NCI-H2227 (cell line): ENCODE data around the gene LIMS2.
A peak's percentile ranks its signal among the peaks of the same experiment; 100 is the strongest.

Source experiments
- DNase-seq: peaks from one replicate; lab custom pipeline; 2025; ENCODE audit not compliant: unreplicated experiment; lab: John Stamatoyannopoulos, UW

Gene LIMS2, protein sequence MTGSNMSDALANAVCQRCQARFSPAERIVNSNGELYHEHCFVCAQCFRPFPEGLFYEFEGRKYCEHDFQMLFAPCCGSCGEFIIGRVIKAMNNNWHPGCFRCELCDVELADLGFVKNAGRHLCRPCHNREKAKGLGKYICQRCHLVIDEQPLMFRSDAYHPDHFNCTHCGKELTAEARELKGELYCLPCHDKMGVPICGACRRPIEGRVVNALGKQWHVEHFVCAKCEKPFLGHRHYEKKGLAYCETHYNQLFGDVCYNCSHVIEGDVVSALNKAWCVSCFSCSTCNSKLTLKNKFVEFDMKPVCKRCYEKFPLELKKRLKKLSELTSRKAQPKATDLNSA

DNA sequence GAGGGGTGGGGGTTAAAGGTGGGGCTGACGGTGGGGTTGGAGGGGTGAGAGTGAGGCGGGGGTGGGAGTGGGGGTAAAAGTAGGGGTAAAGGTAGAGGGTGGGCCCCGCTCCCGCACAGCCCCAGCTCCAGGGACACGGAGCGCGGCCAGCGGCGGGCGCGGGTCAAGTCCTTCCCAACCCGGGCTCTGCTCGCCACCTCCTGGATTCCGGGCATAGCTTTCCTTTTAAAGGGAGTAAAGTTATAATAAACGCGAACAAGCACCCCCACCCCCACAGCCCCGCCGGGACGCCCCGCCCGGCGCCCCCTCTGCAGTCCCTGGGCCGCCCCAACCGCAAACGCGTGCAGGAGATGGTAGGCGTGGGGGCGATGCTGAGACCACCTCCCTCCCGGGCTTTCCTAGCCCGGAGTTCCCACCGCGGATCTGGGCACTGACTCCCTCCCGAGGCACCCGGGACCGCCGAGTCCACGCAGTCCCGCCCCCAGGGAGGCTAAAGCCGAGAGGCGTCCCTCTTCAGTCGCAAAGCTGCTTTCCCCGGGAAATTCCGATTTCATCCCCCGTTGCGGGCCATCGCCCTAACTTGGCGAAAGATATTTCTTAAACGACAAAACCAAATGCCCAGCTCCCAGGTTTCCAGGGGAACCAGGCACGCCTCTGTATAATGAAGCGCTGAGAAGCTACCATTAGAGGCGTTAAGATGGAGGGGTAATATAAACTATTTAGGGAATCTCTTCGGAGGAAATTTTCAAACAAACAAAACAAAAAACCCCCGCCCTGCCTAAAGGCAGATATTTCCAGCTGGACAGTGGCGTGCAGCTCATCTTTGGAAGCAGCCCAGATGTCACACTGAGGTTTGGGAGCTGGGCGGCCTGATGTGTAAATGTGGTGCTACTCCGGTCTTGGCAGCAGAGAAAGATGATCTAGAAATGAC lies at the start of gene LIMS2:
TSS of gene LIMS2 (minus strand) at position 200 of the 931 bp plus-strand sequence. CDS start 506 bp downstream, outside the sequence.
- DNase-seq, result peak; percentile 35

DNA sequence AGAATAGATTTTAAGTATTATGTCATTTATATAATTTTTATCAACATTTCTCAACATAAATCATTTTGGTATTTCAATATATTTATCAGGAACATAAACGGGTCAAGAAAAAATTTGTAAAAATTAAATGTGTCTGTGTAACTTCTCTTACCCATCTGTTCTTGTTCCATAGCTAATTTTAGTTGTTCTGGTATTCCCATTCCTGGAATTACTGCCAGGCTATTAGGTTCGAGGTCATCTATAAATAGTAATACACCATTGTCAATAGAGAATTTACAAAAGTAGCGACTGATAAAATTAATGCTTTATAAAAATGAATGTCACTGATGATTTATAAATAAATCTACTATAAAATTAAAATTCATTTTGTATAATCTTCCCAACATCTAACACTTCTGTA lies 47.5 kb upstream of the LIMS2 start:
- DNase-seq, result no peak

DNA sequence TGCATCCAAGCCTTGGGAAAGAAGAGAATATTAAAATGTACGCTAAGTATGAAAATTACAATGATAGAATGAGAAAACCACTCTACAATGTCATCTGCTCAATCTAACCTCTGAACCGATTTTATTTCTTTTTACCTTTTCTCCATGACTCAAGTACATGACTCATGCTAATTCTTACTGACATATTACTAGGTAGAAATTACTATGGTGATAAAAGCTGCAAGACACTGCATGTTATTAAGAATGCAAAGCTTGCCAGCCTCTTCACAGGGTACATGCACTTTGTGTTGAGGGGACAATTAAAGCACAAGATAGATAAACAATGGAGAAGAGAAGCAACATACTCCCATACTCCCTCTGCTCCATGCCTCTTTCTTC lies 46.6 kb upstream of the LIMS2 start:
- DNase-seq, result no peak

DNA sequence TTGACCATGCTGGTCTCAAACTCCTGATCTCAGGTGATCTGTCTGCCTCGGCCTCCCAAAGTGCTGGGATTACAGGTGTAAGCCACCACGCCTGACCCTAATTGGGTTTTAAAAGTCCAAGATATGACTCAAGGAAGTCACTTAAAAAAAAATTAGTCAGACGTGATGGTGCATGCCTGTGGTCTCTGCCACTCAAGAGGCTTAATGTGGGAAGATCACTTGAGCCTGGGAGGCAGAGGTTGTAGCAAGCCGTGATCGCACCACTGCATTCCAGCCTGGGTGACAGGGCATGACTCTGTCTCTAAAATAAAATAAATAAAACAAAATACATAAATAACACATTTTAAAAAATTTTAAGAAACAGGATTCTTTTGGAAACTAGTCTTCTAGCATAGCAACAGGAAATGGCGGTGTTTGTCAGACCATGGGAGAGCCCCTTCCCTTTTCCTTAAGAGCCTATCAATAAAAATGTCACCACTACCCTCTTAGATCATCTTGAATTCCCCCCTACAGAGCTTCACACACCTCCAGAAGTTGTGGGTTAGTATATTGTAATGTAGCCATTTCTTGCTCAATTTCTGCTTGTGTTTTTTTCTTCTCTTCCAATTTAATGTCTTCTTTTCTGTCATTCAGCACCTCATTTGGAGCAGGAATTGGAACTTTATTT lies 46.1 kb upstream of the LIMS2 start:
- no peak for DNase-seq

DNA sequence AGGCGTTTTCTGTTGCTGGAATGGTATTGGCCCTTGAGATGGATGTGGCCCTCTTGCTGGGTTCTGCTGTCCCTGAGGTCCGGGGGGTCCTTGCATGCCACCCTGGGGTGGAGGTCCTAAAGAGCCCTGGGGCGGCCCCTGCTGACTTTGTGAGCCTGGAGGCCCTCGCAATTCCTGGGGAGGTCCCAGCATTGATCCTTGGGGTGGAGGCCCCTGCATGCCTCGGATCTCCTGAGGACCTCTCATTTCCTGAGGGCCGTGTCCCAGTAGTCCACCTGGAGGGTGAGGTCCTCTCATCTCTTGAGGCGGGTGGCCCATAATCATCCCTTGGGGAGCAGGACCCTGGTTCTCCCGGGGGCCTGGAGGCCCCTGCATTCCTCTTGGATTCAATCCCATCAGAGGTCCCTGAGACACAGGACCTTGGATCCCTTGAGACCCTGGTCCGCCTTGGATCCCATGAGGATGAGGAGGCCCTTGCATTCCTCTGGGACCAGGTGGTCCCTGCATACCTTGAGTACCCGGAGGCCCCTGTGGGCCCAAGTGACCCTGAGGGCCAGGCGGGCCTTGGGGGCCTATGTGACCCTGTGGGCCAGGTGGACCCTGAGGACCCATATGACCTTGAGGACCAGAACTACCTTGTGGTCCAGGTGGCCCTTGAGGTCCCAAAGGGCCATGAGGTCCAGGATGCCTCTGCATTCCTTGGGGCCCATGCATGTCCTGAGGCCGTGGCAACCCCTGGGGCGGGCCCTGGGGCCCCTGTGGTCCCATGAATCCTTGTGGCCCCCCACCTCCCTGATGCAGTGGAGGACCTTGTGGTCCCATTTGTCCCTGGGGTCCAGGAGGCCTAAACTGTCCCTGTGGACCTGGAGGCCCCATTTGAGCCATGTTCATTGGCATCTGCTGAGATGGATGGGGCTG lies 44.2 kb upstream of the LIMS2 start:
- DNase-seq, result no peak

DNA sequence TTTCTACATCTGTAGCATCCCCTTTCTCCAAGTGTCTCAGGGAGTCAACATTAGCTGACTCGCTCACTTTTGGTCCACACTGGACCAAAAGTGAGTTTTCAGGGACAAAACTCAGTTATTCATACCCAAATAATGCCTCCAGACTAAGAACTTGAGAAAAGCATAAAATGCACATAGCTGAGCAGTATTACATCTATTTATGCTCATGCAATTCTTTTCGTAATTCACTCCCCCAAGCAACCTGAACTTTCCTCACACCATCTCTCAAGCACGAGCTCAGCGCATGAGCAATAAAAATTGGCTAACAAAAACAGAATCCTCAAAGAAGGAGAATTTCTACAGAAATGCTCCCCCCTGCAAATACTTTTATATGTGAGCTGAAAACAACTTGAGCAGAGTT lies 42.9 kb upstream of the LIMS2 start:
- no peak for DNase-seq

DNA sequence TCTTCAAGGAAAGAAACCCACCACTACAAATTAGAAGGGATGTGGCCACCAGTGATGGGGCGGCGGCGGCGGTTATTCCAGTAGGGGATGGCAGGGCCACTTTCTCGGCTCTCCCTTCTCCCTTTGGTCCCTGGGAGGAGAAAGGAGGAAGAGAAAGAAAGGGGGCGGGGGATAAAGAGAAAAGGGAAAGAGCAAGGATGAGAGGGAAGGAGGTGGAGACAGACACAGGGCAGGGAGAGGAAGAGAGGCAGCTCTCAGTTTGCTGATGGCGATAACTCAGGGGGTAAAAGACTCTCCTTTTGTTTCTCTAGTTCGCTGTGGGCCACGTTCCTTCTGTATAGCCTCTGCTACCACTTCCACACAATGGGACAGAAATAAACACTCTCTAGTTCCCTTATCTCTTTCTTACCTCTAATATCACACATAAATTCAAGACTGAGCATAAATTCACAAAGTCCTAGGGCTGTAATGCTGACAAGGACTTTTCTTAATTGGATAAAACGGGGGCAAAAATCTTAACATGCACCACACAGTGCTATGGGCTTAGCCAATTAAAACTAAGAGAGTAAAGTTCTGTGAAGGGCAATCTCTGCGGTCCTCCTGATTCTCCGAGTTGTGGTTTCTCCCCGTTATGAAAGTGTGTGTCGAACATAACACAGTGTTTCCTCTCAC lies 40.6 kb upstream of the LIMS2 start:
- no peak for DNase-seq

DNA sequence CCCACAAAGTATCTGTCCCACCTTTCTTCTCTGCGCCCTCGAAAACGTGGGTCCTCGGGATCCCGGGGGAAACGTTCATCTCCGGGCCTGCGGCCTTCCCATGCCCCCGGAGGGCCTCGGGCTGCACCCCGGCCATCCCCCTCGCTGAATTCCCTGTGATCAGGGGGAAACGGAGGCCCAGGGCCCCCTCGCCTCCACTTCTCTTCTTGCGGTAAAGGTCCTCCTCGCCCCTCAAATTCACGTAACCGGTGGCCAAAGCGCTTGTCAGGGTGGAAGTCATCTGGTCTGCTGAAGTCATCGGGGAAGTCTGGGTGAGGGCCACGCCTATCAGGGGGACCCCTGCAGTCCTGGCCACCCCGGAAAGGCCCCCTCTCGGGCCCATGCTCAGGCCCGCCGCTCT lies 38.2 kb upstream of the LIMS2 start:
- DNase-seq, result no peak

DNA sequence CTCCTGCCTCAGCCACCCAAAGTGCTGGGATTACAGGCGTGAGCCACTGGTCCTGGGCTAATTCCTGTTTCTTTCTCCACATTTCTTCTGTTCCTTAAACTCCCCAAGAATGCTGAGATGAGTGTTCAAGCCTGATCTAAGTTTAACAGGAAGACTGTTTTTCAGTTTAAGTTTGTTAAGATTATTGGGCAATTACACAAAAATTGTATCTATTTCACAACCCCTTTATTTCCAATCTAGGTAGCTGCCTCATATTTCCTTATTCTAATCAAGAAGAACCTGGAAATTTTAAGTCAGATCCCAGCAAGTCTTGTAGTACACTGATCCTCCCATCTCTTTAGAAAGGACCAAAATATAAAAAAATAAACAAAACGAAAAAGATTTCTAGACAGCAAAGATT lies 37.7 kb upstream of the LIMS2 start:
- DNase-seq, result no peak

DNA sequence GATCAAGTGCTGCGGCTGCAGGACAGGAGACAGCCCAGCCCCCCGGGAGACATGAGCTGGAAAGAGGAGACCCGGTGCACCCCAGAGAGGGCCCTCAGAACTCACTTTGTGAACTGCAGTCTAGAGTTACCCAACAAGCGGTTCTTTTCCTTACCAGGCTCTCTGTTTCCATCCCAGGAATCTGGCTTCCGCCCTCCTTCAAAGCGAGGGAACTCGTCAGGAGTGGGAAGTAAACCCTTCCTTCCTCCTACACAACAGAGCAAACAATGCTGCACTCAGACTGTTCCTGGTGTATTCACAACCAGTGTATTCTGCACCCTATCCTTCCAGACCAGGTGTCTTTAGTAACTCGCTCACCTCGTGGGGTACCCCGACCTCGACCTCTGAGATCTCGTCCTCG lies 34.0 kb upstream of the LIMS2 start:
- no peak for DNase-seq

DNA sequence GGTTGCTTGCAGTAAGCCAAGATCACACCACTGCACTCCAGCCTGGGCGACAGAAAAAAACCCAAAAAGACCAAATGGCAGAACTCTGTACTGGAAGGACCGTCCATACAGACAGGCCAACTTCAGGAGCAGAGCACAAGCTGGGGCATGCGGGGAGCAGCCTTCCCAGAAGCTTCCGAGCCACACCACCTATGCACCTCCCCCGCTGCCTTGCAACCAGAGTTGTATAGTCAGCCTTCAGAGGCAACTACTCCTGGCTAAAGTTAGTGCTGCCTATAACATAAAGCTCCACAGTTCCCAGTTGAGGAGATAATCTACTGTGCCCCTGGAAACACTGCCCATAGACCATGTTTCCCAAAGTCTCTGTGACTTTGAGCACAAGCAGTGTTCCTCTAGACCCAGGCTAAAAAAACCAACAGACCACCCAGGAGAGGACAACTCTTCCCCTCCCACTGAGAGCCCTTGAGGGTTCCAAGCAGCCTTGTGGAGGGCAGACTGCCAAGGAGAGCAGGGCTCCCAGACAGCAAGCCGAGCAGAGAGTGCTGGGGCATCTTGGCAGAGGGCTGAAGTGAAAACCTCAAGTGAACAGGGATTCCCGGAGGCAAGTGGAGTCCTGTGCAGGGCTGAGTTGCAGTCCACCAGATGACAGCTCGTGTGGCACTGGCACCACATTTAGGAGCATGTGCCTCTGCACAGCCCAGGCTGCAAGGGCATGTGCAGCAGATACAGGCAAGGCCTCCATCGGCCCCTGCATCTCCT lies 32.7 kb upstream of the LIMS2 start:
- no peak for DNase-seq

DNA sequence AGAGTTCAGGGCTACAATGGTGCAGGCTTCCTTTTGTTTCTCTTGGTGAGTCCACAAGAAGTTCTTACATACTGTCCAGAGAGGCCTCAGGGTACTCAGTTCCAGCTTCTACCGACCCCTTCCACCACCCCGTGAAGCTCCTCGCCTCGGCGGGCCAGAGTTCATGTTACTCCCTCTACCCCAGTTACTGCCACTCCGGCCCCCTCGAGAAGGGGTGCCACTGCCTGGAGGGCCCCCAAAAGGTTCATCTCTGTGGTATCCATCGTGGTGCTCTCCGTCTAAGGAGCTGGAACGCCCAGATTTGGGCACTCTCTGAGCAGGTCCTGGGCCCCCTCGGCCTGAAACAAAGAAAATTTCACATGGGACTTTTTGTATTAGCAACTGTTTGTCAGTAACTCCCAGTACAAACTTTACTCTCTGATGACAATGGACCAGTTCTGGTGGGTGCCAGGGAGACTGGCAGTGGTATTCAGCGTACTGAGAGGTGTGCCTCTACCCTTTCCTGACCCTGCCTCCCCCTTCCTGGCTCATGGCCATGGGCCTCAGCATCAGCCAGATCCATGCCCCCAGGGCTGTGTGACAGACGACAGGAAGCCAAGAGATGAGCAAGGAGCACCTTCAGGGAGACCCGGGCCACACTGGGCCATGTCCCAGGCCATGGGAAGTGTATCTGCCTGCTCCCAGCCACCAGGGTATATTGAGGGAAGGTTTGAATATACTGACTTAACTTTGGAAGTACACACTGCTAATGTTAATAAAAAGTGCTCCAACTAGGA lies 31.1 kb upstream of the LIMS2 start:
- DNase-seq, result no peak

DNA sequence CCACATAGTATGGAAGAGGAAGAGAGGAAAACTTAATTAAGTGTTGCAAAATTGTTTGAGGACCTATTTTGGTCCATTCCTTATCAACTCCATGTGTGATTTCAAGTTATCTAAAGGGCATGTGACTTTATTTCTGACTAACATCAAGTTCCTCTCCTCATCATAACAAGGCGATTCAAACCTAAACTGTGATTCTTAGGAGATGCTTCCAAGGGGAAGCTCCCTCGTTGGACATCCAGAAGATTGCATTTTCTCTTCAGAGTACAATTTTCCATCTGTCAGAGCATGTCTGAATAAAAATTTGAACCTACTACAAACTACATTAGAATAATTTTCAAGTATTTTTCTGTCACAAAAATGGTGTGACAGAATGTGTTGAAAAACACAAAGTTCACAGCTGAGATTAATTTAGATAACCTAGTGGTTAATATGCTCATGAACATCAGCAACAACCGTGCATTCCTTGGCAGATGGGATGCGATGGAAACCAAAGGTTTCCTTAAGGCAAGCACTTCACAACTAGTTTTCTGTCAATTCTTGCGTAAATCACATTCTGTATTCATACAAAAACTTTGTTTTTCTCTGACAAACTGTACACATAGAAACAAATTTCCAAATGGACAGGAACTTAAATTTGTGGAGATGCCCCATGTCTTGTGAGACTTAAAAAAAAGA lies 30.2 kb upstream of the LIMS2 start:
- no peak for DNase-seq

DNA sequence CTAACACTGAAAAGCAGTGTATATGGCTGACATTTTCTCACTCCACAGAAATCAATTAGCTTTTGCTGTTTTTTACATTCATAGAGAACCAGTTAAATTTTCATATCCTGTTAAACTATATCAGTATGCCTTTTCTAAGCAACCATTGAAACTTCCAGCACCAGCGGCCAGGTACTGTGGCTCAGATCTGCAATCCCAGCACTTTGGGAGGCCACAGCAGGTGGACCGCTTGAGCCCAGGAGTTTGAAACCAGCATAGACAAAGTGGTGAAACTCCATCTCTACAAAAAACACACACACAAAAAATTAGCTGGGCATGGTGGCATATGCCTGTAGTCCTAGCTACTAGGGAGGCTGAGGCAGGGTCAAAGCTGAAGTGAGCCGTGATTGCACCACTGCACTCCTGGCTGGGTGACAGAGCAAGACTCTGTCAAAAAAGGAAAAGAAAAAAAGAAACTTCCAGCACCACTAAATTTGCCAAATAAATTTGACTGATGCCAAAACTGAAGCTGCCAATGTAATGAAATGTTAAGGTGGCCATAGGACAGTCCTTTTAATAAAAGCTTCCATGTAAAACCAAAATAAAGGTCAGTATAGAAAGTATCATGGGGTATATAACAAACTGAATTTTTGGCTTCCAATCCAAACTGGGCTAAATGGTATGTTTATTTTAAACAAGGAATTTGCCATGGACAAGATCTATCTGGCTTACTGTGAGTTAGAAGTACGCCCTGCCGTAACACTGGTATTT lies 29.5 kb upstream of the LIMS2 start:
- DNase-seq, result no peak

DNA sequence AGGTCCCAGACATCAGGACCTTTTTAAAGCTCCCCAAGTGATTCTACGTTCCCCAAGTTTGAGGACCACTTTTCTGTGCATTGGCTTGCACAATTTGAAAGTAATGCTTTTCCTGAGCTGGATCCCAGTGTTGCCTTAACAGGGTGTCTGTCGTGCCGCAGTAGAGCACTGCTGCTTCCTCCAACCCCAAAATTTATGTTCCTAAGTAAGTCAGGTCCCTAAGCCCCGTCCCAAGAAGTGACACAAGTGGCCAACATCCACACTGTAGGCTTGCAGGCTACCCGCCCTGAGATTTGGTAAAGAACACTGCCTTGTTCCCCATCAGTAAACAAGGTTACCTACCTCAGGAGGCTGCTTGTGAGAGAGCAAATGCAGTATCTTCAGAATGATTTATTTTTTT lies 28.0 kb upstream of the LIMS2 start:
- DNase-seq, result no peak

DNA sequence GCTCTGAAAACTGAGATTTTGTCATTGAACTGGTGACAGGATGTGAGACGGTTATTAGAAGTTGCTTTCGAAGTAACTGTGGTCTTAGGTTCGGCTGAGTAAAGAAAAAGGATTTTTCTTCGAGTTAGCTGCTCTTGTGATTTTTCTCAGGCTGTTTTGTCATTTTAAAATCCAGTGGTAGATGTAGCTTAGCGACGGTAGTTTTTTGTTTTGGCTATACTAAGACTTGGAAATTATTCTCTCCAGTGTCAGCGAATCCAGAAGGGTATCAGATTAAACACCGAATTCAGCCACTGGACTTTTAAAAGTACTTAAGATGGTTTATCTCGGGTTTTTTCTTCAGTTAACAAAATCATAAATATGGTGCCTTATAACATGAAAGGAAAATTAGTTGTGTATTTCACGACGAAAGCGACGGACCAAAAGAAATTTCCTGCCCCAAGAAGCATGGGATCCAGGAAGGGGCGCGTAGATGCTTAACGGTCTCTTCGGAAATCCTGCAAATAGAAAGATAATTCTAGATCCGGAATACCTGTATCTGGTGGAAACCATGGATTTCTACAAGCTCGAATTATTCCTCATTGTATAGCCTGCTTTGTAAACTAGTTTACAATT lies 27.2 kb upstream of the LIMS2 start:
- DNase-seq, result no peak
